Tibial artery (tissue), 4 donors: Measurements from ENCODE around the gene TUBB6.

Experiments used
- DNase-seq, 2 donors: peaks; one replicate each; pipeline ENCODE4 v3.0.0-alpha.2; 2019
- H3K27ac ChIP-seq, 2 donors: fragments of 200-600 bp; sonication (generic) in 1 of 2; 1 replicate in 1 of 2; 2 replicates in 1 of 2; pipeline ENCODE4 v1.5.1; 2018 to 2019; ENCODE audit warnings: mild to moderate bottlenecking in 1 of 2
- H3K27me3 ChIP-seq, 2 donors: fragments of 200-600 bp; sonication (generic) in 1 of 2; one replicate each; pipeline versions ENCODE4 v1.5.1 to v1.6.0; 2016 to 2019
- H3K36me3 ChIP-seq, 3 donors: fragments of 200-600 bp; sonication (generic) in 2 of 3; one replicate each; pipeline ENCODE4 v1.5.1; 2016 to 2019; ENCODE audit warnings: mild to moderate bottlenecking in 2 of 3
- H3K4me1 ChIP-seq, 4 donors: fragments of 200-600 bp; sonication (generic) in 2 of 4; 1 replicate in 3 of 4; 2 replicates in 1 of 4; pipeline ENCODE4 v1.5.1; 2016 to 2019
- H3K4me3 ChIP-seq, 2 donors: fragments of 200-600 bp; sonication (generic) in 1 of 2; 1 replicate in 1 of 2; 2 replicates in 1 of 2; pipeline ENCODE4 v1.5.1; 2018 to 2019; ENCODE audit warnings: mild to moderate bottlenecking in 2 of 2
- H3K9me3 ChIP-seq, 3 donors: fragments of 200-600 bp; sonication (generic) in 1 of 3; one replicate each; pipeline ENCODE4 v1.5.1; 2016 to 2019
- CTCF ChIP-seq, 2 experiments: fragments of 200-600 bp in 1 of 2; fragments of 450-650 bp in 1 of 2; IDR thresholded peaks; one replicate each; pipeline ENCODE4 v1.5.1; 2017 to 2019; ENCODE audit warnings: antibody characterized with exemption in 2 of 2, mild to moderate bottlenecking in 1 of 2, moderate library complexity in 1 of 2
- intact Hi-C: fragments of 100-400 bp; cut with DNase I; formaldehyde crosslinking; loops from one replicate; pipeline ENCODE4 v1.15.0; 2023; ENCODE audit warnings: low total_unique reads

TUBB6 gene

DNA sequence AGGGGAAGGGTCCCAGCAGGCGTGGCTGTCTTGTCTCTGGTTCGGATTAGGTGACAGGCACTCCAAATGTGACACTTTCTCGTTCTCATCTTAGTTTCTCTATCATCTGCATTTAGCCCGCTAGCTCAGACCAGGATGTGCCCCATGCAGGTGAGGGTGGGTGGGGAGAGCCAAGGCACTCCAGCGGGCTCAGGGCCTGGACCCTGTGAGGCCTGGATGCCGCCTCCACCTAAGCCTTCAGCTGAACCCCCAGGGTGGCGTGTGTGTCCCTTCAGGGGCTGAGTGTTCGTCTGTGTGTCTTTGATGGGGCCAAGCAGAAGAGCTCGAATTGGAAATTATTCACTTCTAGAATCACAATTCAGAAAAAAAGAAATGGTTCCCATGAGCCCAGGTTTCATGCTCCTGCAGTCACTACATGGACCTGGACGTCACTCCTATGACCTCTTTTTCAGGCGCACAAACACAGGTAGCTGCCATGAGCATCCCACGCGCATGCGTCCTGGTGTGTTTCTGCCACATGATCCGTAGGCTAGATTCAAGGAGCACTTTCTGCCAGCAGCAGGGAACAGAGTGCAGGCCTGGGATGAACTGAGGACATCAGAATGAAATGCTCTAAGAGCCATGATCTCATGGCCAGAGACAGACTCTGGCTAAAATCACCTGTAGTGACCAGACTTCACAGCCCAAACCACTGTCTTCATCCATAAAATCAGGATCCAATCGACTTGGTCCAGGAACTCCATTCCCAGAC, 28.1 kb upstream of the TUBB6 start:
- Histone ChIP-seq H3K36me3 (no peaks in the 10 kb centered on the region), H3K4me3 (peak overlapping the region; percentile 52 to 62), H3K4me1 (peaks cover 0 to 46% (median 34%) of the 10 kb centered on the region in 4 donors), H3K9me3 (no peaks in the 10 kb centered on the region), H3K27me3 (no peaks in the 10 kb centered on the region), H3K27ac (peak overlapping the region; percentile 98 to 100)
- DNase-seq = no peak
- TF ChIP-seq CTCF (IDR thresholded peaks at IDR 0.05) = no peak
- intact Hi-C loops = loop anchor here (10.0 kb wide), 1 partner anchor 375 kb away; the partner anchor contains the start of gene SPIRE1

DNA sequence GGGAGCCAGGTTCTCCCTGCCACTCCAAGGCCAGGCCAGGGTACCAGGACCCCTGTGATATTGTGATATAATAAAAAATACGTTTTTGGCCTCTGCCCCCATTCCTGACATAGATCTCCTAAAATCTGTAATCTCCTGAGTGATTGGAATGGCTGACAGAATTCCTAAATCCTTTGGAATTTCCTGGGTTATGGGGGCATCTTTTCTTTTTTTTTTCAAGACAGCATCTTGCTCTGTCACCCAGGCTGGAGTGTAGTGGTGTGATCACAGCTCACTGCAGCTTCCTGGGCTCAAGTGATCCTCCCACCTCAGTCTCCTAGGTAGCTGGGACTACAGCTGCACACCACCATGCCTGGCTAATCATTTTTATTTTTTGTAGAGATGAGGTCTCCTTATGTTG, 26.2 kb upstream of the TUBB6 start:
- no peak overlapping the region for H3K4me3 ChIP-seq
- peaks cover 0 to 42% (median 30%) of the 10 kb centered on the region in 4 donors for H3K4me1 ChIP-seq
- H3K27me3 ChIP-seq = no peaks in the 10 kb centered on the region
- no peak for TF ChIP-seq CTCF (IDR thresholded peaks at IDR 0.05)
- H3K36me3 ChIP-seq = no peaks in the 10 kb centered on the region
- peak overlapping the region; percentile 98 to 100 for H3K27ac ChIP-seq
- no peaks in the 10 kb centered on the region for H3K9me3 ChIP-seq
- DNase-seq = no peak
- intact Hi-C loops = no loop called here

- Histone ChIP-seq H3K36me3 (no peaks in the 10 kb centered on the region), H3K4me1 (peaks cover 0 to 41% (median 28%) of the 10 kb centered on the region in 4 donors), H3K4me3 (no peak overlapping the region), H3K27me3 (no peaks in the 10 kb centered on the region), H3K9me3 (no peaks in the 10 kb centered on the region), H3K27ac (peak overlapping the region; percentile 98 to 100)
- no peak for TF ChIP-seq CTCF (IDR thresholded peaks at IDR 0.05)
- intact Hi-C loops = no loop called here
- no peak for DNase-seq
Measured at GRCh38 chr18:12282442-12283039, 25.5 kb upstream of the TUBB6 start.

DNA sequence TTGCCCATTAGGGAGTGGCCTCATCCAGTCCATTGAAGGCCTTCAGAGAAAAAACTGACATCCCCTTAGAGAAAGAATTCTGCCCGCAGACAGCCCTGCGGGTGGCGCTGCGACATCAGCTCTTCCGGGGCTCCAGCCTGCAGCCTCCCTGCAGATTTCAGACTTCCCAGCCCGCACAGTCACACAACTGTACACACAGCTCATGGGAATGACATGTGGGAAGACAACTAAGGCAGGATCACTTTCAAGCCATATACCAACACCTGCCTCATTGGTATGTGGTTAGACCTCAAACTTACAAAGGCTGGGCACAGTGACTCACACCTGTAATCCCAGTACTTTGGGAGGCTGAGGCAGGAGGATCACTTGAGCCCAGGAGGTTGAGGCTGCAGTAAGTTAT, 24.8 kb upstream of the TUBB6 start:
- Histone ChIP-seq H3K27me3 (no peaks in the 10 kb centered on the region), H3K4me1 (peaks cover 0 to 35% (median 25%) of the 10 kb centered on the region in 4 donors)
- no peak for TF ChIP-seq CTCF (IDR thresholded peaks at IDR 0.05)

DNA sequence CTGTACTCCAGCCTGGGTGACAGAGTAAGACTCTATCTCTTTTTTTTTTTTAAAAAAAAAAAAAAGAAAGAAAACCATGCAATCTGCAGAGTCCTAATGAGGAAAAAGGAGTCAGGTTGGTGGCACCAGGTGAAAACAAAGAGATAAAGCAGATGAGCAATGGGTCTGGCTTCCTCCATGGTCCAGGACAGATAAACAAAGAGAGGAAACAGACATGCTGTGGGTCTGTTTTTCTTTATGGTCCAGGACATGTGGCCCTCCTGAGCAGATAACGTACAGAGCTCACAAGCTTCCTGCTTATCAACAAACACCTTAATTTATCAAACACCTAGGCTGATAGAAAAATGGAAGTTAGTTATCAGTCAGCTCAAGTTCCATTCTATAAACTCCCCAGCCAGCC, 24.4 kb upstream of the TUBB6 start:
- Histone ChIP-seq H3K4me3 (no peak overlapping the region), H3K4me1 (peaks cover 0 to 35% (median 26%) of the 10 kb centered on the region in 4 donors), H3K27me3 (no peaks in the 10 kb centered on the region), H3K27ac (no peak overlapping the region), H3K9me3 (no peaks in the 10 kb centered on the region), H3K36me3 (no peaks in the 10 kb centered on the region)
- TF ChIP-seq CTCF (IDR thresholded peaks at IDR 0.05) = no peak
- no peak for DNase-seq
- intact Hi-C loops = no loop called here

More for the DNA sequence above, 24.8 kb upstream of the TUBB6 start:
- no peaks in the 10 kb centered on the region for H3K9me3 ChIP-seq
- DNase-seq = no peak
- no peak overlapping the region for H3K27ac ChIP-seq
- no peak overlapping the region for H3K4me3 ChIP-seq
- no peaks in the 10 kb centered on the region for H3K36me3 ChIP-seq
- intact Hi-C loops = no loop called here
